OCI-LY7 (cell line): ENCODE results near the gene LUM. TPM values are rescaled to one million over a fixed set of nuclear protein-coding genes. Genes with fewer than 3 reads are reported as not detected.

ENCODE experiments used
- BruUV-seq: library from RNA; stranded (reverse); fragments of 400-500 nt; replicated peaks from 2 replicates; lab custom pipeline; 2021; lab: Mats Ljungman, UMichigan
- CTCF ChIA-PET: fragments of 300-600 bp; sonication (Branson Sonifier 250); formaldehyde crosslinking; loops from one replicate; lab custom pipeline; 2022; ENCODE audit warnings: antibody characterized with exemption; ENCODE audit not compliant: unreplicated experiment; lab: Charles Lee
- POLR2A ChIA-PET: fragments of 300-600 bp; sonication (Branson Sonifier 250); formaldehyde crosslinking; loops from one replicate; lab custom pipeline; 2022; ENCODE audit warnings: antibody characterized with exemption; lab: Charles Lee
- DNase-seq: peaks from one replicate; pipeline ENCODE4 v3.0.0-alpha.2; 2015; ENCODE audit warnings: low spot score
- H2AFZ ChIP-seq: fragments of 200-600 bp; sonication (generic), shearing (Covaris generic); 2 replicates; pipeline ENCODE4 v1.6.1; 2014; ENCODE audit warnings: mild to moderate bottlenecking, antibody characterized with exemption, low read length, moderate library complexity
- H3K27ac ChIP-seq: fragments of 200-600 bp; sonication (generic); 2 replicates; pipeline ENCODE4 v1.5.1; 2014; ENCODE audit warnings: mixed run types, low read depth, mild to moderate bottlenecking, moderate library complexity, low read length, inconsistent platforms; ENCODE audit not compliant: poor library complexity, severe bottlenecking
- H3K36me3 ChIP-seq: fragments of 200-600 bp; sonication (generic); 2 replicates; pipeline ENCODE4 v1.6.1; 2014; ENCODE audit warnings: mild to moderate bottlenecking, antibody characterized with exemption, low read length, moderate library complexity, mixed read lengths; ENCODE audit not compliant: insufficient read depth
- H3K4me1 ChIP-seq: fragments of 200-600 bp; sonication (generic); 2 replicates; pipeline ENCODE4 v1.5.1; 2014; ENCODE audit warnings: mild to moderate bottlenecking, low read length; ENCODE audit not compliant: insufficient read depth, poor library complexity, severe bottlenecking
- H3K4me2 ChIP-seq: fragments of 200-600 bp; sonication (generic); 2 replicates; pipeline ENCODE4 v1.6.1; 2014; ENCODE audit warnings: mild to moderate bottlenecking, low read length
- H3K4me3 ChIP-seq: fragments of 200-600 bp; sonication (generic); 2 replicates; pipeline ENCODE4 v1.5.1; 2014; ENCODE audit warnings: mild to moderate bottlenecking, low read depth, low read length; ENCODE audit not compliant: poor library complexity, severe bottlenecking
- H3K79me2 ChIP-seq: fragments of 200-600 bp; sonication (generic); 2 replicates; pipeline ENCODE4 v1.6.1; 2016; ENCODE audit warnings: low read depth, mild to moderate bottlenecking, low read length, moderate library complexity, mixed read lengths; ENCODE audit not compliant: insufficient read depth
- H3K9me2 ChIP-seq: fragments of 200-600 bp; sonication (generic); 2 replicates; pipeline ENCODE4 v1.6.1; 2016; ENCODE audit warnings: mild to moderate bottlenecking, low read length, mixed read lengths; ENCODE audit not compliant: insufficient read depth
- H3K9me3 ChIP-seq: fragments of 200-600 bp; sonication (generic); 2 replicates; pipeline ENCODE4 v1.6.1; 2014; ENCODE audit warnings: mild to moderate bottlenecking, mixed run types, low read length, mixed read lengths
- H4K20me1 ChIP-seq: fragments of 200-600 bp; sonication (generic); 2 replicates; pipeline ENCODE4 v1.6.1; 2014; ENCODE audit warnings: mild to moderate bottlenecking, antibody characterized with exemption, low read length, moderate library complexity, mixed read lengths; ENCODE audit not compliant: insufficient read depth
- CTCF ChIP-seq: fragments of 200-600 bp; sonication (generic); conservative IDR thresholded peaks from 2 replicates; pipeline ENCODE4 v1.5.1; 2014; ENCODE audit warnings: mild to moderate bottlenecking, antibody characterized with exemption, low read length, moderate library complexity, mixed read lengths
- EZH2phosphoT487 ChIP-seq: fragments of 200-600 bp; sonication (generic); IDR thresholded peaks from 2 replicates; pipeline ENCODE4 v1.6.1; 2018; ENCODE audit warnings: low read depth, borderline replicate concordance, mild to moderate bottlenecking, mixed run types, antibody characterized with exemption, low read length, moderate library complexity, mixed read lengths
- intact Hi-C: fragments of 100-400 bp; cut with micrococcal nuclease; formaldehyde crosslinking; loops from one replicate; pipeline ENCODE4 v1.10.0; 2022; ENCODE audit not compliant: unreplicated experiment
- total RNA-seq, 2 experiments: library from RNA; depleted of rRNA in 1 of 2; stranded (reverse); fragments of >200 nt in 1 of 2; shearing (Covaris generic) in 1 of 2; gene quantifications; 2 replicates each; pipeline ENCODE4 v1.2.3, GENCODE V29; 2014 to 2022

LUM gene
- total RNA-seq, 2 experiments from 2014 or later = not detected

- no peak overlapping the region for H2AFZ ChIP-seq
- CTCF ChIA-PET = no interaction called here
These were observed 31.9 kb upstream of the LUM start for GRCh38 chr12:91143206-91143605.

GRCh38 chr12:91142221-91142631, 30.9 kb upstream of the LUM start:
- BruUV-seq = no TSS peak
- CTCF ChIA-PET = no interaction called here
- Histone ChIP-seq H2AFZ (no peak overlapping the region), H3K4me2 (no peak overlapping the region), H3K4me1 (no peaks in the 10 kb centered on the region), H3K36me3 (no peaks in the 10 kb centered on the region), H3K27ac (no peak overlapping the region), H3K4me3 (no peak overlapping the region), H3K9me2 (no peaks in the 10 kb centered on the region), H4K20me1 (no peaks in the 10 kb centered on the region), H3K9me3 (no peaks in the 10 kb centered on the region), H3K79me2 (no peaks in the 10 kb centered on the region)
- TF ChIP-seq EZH2phosphoT487 (no peak), CTCF (no peak)
- POLR2A ChIA-PET = no interaction called here
- DNase-seq = no peak
- intact Hi-C loops = no loop called here

More at GRCh38 chr12:91143206-91143605, 31.9 kb upstream of the LUM start:
- Histone ChIP-seq H3K36me3 (no peaks in the 10 kb centered on the region), H3K4me2 (no peak overlapping the region), H3K9me2 (no peaks in the 10 kb centered on the region), H3K9me3 (no peaks in the 10 kb centered on the region), H3K27ac (no peak overlapping the region), H3K4me1 (no peaks in the 10 kb centered on the region), H3K4me3 (no peak overlapping the region), H4K20me1 (no peaks in the 10 kb centered on the region), H3K79me2 (no peaks in the 10 kb centered on the region)
- TF ChIP-seq CTCF = no peak
- TF ChIP-seq EZH2phosphoT487 = no peak
- no peak for DNase-seq
- POLR2A ChIA-PET = no interaction called here
- intact Hi-C loops = no loop called here
- BruUV-seq = no TSS peak

- Histone ChIP-seq H3K9me3 (no peaks in the 10 kb centered on the region), H3K4me3 (no peak overlapping the region), H3K4me2 (no peak overlapping the region), H3K4me1 (no peaks in the 10 kb centered on the region), H4K20me1 (no peaks in the 10 kb centered on the region), H2AFZ (no peak overlapping the region), H3K9me2 (no peaks in the 10 kb centered on the region), H3K27ac (no peak overlapping the region), H3K79me2 (no peaks in the 10 kb centered on the region), H3K36me3 (no peaks in the 10 kb centered on the region)
- no TSS peak for BruUV-seq
- intact Hi-C loops = no loop called here
- TF ChIP-seq EZH2phosphoT487 = no peak
- TF ChIP-seq CTCF = no peak
- DNase-seq = no peak
- ChIA-PET CTCF (no interaction called here), POLR2A (no interaction called here)
These were observed 29.0 kb upstream of the LUM start for GRCh38 chr12:91140026-91140931.
